ENCODE results near the gene RASL11A.

- no peak for TF ChIP-seq EZH2 (IDR thresholded peaks at IDR 0.05; ENCODE audit: borderline replicate concordance)
- TF ChIP-seq, protein P1, sequence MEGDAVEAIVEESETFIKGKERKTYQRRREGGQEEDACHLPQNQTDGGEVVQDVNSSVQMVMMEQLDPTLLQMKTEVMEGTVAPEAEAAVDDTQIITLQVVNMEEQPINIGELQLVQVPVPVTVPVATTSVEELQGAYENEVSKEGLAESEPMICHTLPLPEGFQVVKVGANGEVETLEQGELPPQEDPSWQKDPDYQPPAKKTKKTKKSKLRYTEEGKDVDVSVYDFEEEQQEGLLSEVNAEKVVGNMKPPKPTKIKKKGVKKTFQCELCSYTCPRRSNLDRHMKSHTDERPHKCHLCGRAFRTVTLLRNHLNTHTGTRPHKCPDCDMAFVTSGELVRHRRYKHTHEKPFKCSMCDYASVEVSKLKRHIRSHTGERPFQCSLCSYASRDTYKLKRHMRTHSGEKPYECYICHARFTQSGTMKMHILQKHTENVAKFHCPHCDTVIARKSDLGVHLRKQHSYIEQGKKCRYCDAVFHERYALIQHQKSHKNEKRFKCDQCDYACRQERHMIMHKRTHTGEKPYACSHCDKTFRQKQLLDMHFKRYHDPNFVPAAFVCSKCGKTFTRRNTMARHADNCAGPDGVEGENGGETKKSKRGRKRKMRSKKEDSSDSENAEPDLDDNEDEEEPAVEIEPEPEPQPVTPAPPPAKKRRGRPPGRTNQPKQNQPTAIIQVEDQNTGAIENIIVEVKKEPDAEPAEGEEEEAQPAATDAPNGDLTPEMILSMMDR (IDR thresholded peaks at IDR 0.05; ENCODE audit: poor library complexity), result no peak
Measured at GRCh38 chr13:27228131-27228530, 42.5 kb upstream of the RASL11A start.
